IMR-90 (cell line): ENCODE results near the gene ACYP2.

Experiments
- FOS ChIP-seq: fragments of 150-350 bp; IDR thresholded peaks from 2 replicates; pipeline ENCODE4 v1.6.1; 2016; ENCODE audit warnings: low read depth, low read length
- MAFK ChIP-seq: IDR thresholded peaks from 2 replicates; pipeline ENCODE4 v1.6.1; 2012; ENCODE audit warnings: low read depth, low read length, improper control_type of control experiment
- NFE2L2 ChIP-seq: fragments of 150-350 bp; IDR thresholded peaks from 2 replicates; pipeline ENCODE4 v1.6.1; 2016; ENCODE audit warnings: low read depth, mild to moderate bottlenecking, low read length
- POLR2A ChIP-seq: IDR thresholded peaks from 2 replicates; pipeline ENCODE4 v1.6.1; 2012; ENCODE audit warnings: mild to moderate bottlenecking, low read depth, low read length
- RAD21 ChIP-seq: IDR thresholded peaks from 2 replicates; pipeline ENCODE4 v1.6.1; 2012; ENCODE audit warnings: low read length, improper control_type of control experiment
- RCOR1 ChIP-seq: IDR thresholded peaks from 2 replicates; pipeline ENCODE4 v1.6.1; 2012; ENCODE audit warnings: mild to moderate bottlenecking, low read length, improper control_type of control experiment; ENCODE audit not compliant: insufficient replicate concordance
- RFX5 ChIP-seq: IDR thresholded peaks from 2 replicates; pipeline ENCODE4 v1.8.0; 2012; ENCODE audit warnings: low read depth, mild to moderate bottlenecking, low read length, moderate library complexity
- TF ChIP-seq, protein P1 (sequence below): conservative IDR thresholded peaks from 2 replicates; pipeline ENCODE4 v1.5.1; 2012; ENCODE audit warnings: mild to moderate bottlenecking, low read depth, low read length, improper control_type of control experiment

DNA sequence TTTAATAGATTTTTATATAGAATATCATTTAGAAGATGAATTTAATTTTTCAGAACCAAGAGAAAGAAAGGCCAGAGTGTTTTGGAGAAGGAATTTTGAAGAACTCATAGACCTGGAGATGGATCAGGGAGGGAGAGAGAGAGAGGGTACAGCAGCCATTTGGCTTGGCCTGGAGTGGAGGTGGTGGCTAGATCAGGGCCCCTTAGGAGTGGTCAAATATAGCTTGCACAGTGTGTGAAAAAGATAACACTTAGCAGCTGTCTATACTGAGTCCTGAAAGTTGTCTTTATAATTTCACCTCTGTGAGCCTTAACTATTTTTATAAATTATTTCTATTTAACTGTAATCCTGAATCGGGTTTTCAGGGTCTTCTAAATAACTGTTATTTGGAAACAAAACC is 38.8 kb upstream of the ACYP2 start:
- TF ChIP-seq, protein P1, sequence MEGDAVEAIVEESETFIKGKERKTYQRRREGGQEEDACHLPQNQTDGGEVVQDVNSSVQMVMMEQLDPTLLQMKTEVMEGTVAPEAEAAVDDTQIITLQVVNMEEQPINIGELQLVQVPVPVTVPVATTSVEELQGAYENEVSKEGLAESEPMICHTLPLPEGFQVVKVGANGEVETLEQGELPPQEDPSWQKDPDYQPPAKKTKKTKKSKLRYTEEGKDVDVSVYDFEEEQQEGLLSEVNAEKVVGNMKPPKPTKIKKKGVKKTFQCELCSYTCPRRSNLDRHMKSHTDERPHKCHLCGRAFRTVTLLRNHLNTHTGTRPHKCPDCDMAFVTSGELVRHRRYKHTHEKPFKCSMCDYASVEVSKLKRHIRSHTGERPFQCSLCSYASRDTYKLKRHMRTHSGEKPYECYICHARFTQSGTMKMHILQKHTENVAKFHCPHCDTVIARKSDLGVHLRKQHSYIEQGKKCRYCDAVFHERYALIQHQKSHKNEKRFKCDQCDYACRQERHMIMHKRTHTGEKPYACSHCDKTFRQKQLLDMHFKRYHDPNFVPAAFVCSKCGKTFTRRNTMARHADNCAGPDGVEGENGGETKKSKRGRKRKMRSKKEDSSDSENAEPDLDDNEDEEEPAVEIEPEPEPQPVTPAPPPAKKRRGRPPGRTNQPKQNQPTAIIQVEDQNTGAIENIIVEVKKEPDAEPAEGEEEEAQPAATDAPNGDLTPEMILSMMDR, result no peak
- TF ChIP-seq POLR2A, result no peak
- no peak for TF ChIP-seq RCOR1
- no peak for TF ChIP-seq RAD21
- no peak for TF ChIP-seq NFE2L2
- TF ChIP-seq RFX5, result no peak
- no peak for TF ChIP-seq MAFK
- no peak for TF ChIP-seq FOS
